K562 (cell line): ENCODE measurements around the gene CALU. TPM values are rescaled to one million over a fixed set of nuclear protein-coding genes. Genes with fewer than 3 reads are reported as not detected.

Experiments
- BCOR ChIP-seq: fragments of 450-650 bp; IDR thresholded peaks from 2 replicates; pipeline ENCODE4 v1.6.1; 2016
- COPS2 ChIP-seq: fragments of 450-650 bp; conservative IDR thresholded peaks from 2 replicates; pipeline ENCODE4 v1.6.1; 2016; ENCODE audit warnings: mild to moderate bottlenecking, moderate library complexity
- GTF2E2 ChIP-seq: fragments of 200-800 bp; sonication (Bioruptor generic); IDR thresholded peaks from 2 replicates; pipeline ENCODE4 v1.6.1; 2016; ENCODE audit warnings: missing genetic modification characterization, missing compliant biosample characterization
- HDAC1 ChIP-seq, 2 experiments: fragments of 450-650 bp; IDR thresholded peaks; 2 replicates each; pipeline ENCODE4 v1.6.1; 2016 to 2017; ENCODE audit warnings: inconsistent platforms in 1 of 2, mild to moderate bottlenecking in 1 of 2, moderate library complexity in 1 of 2
- HDAC8 ChIP-seq: fragments of 450-650 bp; IDR thresholded peaks from 2 replicates; pipeline ENCODE4 v1.6.1; 2016; ENCODE audit warnings: mild to moderate bottlenecking, missing genetic modification characterization, moderate library complexity, missing compliant biosample characterization
- SNIP1 ChIP-seq: fragments of 450-650 bp; IDR thresholded peaks from 2 replicates; pipeline ENCODE4 v1.7.1; 2017; ENCODE audit warnings: low read depth, mild to moderate bottlenecking
- ZBED1 ChIP-seq: IDR thresholded peaks from 2 replicates; pipeline ENCODE4 v1.6.1; 2014
- ZFPM2 ChIP-seq: fragments of 250-450 bp; sonication (Bioruptor Pico); IDR thresholded peaks from 2 replicates; pipeline ENCODE4 v1.5.1; 2022; ENCODE audit warnings: mild to moderate bottlenecking
- ZKSCAN8 ChIP-seq: fragments of 200-800 bp; sonication (Bioruptor generic); IDR thresholded peaks from 2 replicates; pipeline ENCODE4 v1.6.1; 2016; ENCODE audit warnings: missing genetic modification characterization, missing compliant biosample characterization
- ZNF140 ChIP-seq: fragments of 250-450 bp; sonication (Bioruptor Pico); IDR thresholded peaks from 2 replicates; pipeline ENCODE4 v1.8.0; 2021; ENCODE audit warnings: moderate library complexity, mild to moderate bottlenecking, inconsistent platforms
- ZNF217 ChIP-seq: sonication (generic); formaldehyde crosslinking; IDR thresholded peaks from 2 replicates; pipeline ENCODE4 v1.8.0; 2022; ENCODE audit warnings: mild to moderate bottlenecking, missing genetic modification reagents
- ZNF76 ChIP-seq: fragments of 250-450 bp; sonication (Bioruptor Pico); IDR thresholded peaks from 2 replicates; pipeline ENCODE4 v1.4.0; 2020; ENCODE audit warnings: mild to moderate bottlenecking, moderate library complexity, borderline replicate concordance
- ZNF778 ChIP-seq: fragments of 450-650 bp; formaldehyde crosslinking; IDR thresholded peaks from 2 replicates; pipeline ENCODE4 v1.4.0; 2020; ENCODE audit warnings: mild to moderate bottlenecking, moderate library complexity
- polyA plus RNA-seq, 8 experiments: library from polyadenylated mRNA; depleted of rRNA in 4 of 8; stranded (reverse) in 5 of 8; unstranded in 3 of 8; fragments of >200 nt; fragmentation: Nextera tagmentation in 2 of 8; fragmentation: Illumina TruSeq in 1 of 8; extraction: Ambion mirVana in 2 of 8; extraction: Trizol in 1 of 8; gene quantifications; 2 replicates each; pipeline versions ENCODE4 v1.2.1 to v1.2.3, GENCODE V29; 2011 to 2014; ENCODE audit warnings: inconsistent platforms in 1 of 8, missing spikeins in 1 of 8
- total RNA-seq, 7 experiments: library from RNA; depleted of rRNA in 6 of 7; stranded (reverse); fragments of >200 nt in 6 of 7; fragmentation: Illumina TruSeq in 2 of 7; extraction: Trizol in 2 of 7; gene quantifications; 2 replicates each; pipeline versions ENCODE4 v1.2.1 to v1.2.3, GENCODE V29; 2011 to 2021; ENCODE audit warnings: low replicate concordance in 1 of 7
- TF ChIP-seq, protein P1 (sequence below): sonication (generic); formaldehyde crosslinking; IDR thresholded peaks from 2 replicates; pipeline ENCODE4 v1.4.0; 2020; ENCODE audit warnings: mild to moderate bottlenecking, missing genetic modification reagents
- TF ChIP-seq, protein P2 (sequence below): fragments of 450-650 bp; IDR thresholded peaks from 2 replicates; pipeline ENCODE4 v1.6.1; 2017; ENCODE audit warnings: mild to moderate bottlenecking, moderate library complexity
- TF ChIP-seq, protein P3 (sequence below): fragments of 450-650 bp; IDR thresholded peaks from 2 replicates; pipeline ENCODE4 v1.6.1; 2016; ENCODE audit warnings: borderline replicate concordance
- TF ChIP-seq, protein P4 (sequence below): fragments of 450-650 bp; formaldehyde crosslinking; IDR thresholded peaks from 2 replicates; pipeline ENCODE4 v1.4.0; 2020; ENCODE audit warnings: mild to moderate bottlenecking, moderate library complexity
- TF ChIP-seq, protein P5 (sequence below): fragments of 250-450 bp; sonication (Bioruptor Pico); IDR thresholded peaks from 2 replicates; pipeline ENCODE4 v1.4.0; 2020; ENCODE audit warnings: mild to moderate bottlenecking, moderate library complexity

Gene CALU
- total and polyA plus RNA-seq, 9 of the 15 experiments (the other 6 are each of a cell fraction or from before 2014, with no cell fraction given) = 166 to 286 (median 215) TPM

DNA sequence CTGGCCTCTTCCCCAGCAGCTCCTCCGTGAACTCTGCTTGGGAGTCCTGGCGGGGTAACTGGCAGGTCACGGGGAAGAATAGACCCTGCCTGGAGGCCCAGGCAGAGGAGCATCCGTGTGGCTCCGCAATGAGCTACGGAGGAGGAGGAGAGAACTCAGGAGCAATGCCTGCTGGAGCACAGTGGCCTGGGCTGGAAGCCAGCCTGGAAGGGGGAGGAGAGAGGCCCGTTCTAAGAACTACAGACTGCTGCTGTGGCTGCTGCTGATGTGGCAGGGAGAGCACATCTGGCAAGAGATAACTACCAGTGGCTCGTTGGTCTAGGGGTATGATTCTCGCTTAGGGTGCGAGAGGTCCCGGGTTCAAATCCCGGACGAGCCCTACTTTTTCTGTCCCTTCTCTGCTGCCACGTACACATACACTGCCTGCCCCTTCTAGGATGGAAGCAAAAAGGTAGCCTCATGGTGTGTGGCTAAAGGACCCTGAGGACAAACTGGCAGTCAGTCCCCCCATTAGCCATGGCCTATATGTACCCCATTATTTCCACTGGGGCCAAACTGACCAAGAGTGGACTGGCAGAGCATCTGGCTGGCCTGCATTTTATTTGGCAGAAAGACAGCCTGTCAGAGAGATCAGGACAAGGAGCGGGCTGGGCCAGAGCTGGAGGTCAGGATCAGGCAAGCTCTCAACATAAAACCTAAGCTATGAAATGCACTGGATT is 44.1 kb downstream of the CALU start (continued):
- TF ChIP-seq, protein P1, sequence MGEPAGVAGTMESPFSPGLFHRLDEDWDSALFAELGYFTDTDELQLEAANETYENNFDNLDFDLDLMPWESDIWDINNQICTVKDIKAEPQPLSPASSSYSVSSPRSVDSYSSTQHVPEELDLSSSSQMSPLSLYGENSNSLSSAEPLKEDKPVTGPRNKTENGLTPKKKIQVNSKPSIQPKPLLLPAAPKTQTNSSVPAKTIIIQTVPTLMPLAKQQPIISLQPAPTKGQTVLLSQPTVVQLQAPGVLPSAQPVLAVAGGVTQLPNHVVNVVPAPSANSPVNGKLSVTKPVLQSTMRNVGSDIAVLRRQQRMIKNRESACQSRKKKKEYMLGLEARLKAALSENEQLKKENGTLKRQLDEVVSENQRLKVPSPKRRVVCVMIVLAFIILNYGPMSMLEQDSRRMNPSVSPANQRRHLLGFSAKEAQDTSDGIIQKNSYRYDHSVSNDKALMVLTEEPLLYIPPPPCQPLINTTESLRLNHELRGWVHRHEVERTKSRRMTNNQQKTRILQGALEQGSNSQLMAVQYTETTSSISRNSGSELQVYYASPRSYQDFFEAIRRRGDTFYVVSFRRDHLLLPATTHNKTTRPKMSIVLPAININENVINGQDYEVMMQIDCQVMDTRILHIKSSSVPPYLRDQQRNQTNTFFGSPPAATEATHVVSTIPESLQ (CRISPR knock-in tag) = peak; percentile 44; the same call in 1 of the 2 replicates
- TF ChIP-seq BCOR = peak; percentile 73; the same call in 1 of the 2 replicates
- no peak for TF ChIP-seq SNIP1
- no peak; the same call in 1 of the 2 replicates for TF ChIP-seq ZNF76 (CRISPR knock-in tag)
- no peak for TF ChIP-seq ZNF778 (CRISPR knock-in tag)
- TF ChIP-seq, protein P2, sequence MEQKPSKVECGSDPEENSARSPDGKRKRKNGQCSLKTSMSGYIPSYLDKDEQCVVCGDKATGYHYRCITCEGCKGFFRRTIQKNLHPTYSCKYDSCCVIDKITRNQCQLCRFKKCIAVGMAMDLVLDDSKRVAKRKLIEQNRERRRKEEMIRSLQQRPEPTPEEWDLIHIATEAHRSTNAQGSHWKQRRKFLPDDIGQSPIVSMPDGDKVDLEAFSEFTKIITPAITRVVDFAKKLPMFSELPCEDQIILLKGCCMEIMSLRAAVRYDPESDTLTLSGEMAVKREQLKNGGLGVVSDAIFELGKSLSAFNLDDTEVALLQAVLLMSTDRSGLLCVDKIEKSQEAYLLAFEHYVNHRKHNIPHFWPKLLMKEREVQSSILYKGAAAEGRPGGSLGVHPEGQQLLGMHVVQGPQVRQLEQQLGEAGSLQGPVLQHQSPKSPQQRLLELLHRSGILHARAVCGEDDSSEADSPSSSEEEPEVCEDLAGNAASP = no peak
- TF ChIP-seq HDAC8 = peak; percentile 88; the same call in 1 of the 2 replicates
- no peak for TF ChIP-seq GTF2E2
- no peak for TF ChIP-seq ZNF140
- TF ChIP-seq ZNF217 (CRISPR knock-in tag) = no peak
- TF ChIP-seq ZFPM2 (CRISPR knock-in tag) = no peak
- peak; percentile 25 to 99; a peak in 3 of 4 replicates for TF ChIP-seq HDAC1 (IDR thresholded peaks at IDR 0.05)
- no peak for TF ChIP-seq ZBED1
- TF ChIP-seq, protein P3, sequence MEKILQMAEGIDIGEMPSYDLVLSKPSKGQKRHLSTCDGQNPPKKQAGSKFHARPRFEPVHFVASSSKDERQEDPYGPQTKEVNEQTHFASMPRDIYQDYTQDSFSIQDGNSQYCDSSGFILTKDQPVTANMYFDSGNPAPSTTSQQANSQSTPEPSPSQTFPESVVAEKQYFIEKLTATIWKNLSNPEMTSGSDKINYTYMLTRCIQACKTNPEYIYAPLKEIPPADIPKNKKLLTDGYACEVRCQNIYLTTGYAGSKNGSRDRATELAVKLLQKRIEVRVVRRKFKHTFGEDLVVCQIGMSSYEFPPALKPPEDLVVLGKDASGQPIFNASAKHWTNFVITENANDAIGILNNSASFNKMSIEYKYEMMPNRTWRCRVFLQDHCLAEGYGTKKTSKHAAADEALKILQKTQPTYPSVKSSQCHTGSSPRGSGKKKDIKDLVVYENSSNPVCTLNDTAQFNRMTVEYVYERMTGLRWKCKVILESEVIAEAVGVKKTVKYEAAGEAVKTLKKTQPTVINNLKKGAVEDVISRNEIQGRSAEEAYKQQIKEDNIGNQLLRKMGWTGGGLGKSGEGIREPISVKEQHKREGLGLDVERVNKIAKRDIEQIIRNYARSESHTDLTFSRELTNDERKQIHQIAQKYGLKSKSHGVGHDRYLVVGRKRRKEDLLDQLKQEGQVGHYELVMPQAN = peak; percentile 15; the same call in 1 of the 2 replicates
- no peak for TF ChIP-seq ZKSCAN8 (CRISPR knock-in tag)
- TF ChIP-seq, protein P4, sequence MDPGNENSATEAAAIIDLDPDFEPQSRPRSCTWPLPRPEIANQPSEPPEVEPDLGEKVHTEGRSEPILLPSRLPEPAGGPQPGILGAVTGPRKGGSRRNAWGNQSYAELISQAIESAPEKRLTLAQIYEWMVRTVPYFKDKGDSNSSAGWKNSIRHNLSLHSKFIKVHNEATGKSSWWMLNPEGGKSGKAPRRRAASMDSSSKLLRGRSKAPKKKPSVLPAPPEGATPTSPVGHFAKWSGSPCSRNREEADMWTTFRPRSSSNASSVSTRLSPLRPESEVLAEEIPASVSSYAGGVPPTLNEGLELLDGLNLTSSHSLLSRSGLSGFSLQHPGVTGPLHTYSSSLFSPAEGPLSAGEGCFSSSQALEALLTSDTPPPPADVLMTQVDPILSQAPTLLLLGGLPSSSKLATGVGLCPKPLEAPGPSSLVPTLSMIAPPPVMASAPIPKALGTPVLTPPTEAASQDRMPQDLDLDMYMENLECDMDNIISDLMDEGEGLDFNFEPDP = peak; percentile 41; the same call in 1 of the 2 replicates
- no peak for TF ChIP-seq COPS2
- TF ChIP-seq, protein P5, sequence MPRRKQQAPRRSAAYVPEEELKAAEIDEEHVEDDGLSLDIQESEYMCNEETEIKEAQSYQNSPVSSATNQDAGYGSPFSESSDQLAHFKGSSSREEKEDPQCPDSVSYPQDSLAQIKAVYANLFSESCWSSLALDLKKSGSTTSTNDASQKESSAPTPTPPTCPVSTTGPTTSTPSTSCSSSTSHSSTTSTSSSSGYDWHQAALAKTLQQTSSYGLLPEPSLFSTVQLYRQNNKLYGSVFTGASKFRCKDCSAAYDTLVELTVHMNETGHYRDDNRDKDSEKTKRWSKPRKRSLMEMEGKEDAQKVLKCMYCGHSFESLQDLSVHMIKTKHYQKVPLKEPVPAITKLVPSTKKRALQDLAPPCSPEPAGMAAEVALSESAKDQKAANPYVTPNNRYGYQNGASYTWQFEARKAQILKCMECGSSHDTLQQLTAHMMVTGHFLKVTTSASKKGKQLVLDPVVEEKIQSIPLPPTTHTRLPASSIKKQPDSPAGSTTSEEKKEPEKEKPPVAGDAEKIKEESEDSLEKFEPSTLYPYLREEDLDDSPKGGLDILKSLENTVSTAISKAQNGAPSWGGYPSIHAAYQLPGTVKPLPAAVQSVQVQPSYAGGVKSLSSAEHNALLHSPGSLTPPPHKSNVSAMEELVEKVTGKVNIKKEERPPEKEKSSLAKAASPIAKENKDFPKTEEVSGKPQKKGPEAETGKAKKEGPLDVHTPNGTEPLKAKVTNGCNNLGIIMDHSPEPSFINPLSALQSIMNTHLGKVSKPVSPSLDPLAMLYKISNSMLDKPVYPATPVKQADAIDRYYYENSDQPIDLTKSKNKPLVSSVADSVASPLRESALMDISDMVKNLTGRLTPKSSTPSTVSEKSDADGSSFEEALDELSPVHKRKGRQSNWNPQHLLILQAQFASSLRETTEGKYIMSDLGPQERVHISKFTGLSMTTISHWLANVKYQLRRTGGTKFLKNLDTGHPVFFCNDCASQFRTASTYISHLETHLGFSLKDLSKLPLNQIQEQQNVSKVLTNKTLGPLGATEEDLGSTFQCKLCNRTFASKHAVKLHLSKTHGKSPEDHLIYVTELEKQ (CRISPR knock-in tag) = no peak
